WTC11 (cell line): ENCODE results near the gene CIPC. TPM values are rescaled to one million over a fixed set of nuclear protein-coding genes. Genes with fewer than 3 reads are reported as not detected.

ENCODE experiments used
- ATAC-seq: fragments of 200-7000 bp; cut with Tn5 transposase; 2 replicates; pipeline ENCODE4 v1.10.0; 2021; ENCODE audit warnings: mild to moderate bottlenecking, moderate library complexity
- CTCF ChIA-PET: fragments of 300-600 bp; sonication (Branson Sonifier 250); formaldehyde crosslinking; loops from one replicate; lab custom pipeline; 2021; ENCODE audit warnings: antibody characterized with exemption; lab: Charles Lee
- POLR2A ChIA-PET: fragments of 350-600 bp; sonication (Branson Sonifier 250); formaldehyde crosslinking; loops from one replicate; lab custom pipeline; 2021; ENCODE audit warnings: antibody characterized with exemption; lab: Charles Lee
- DNase-seq: peaks from one replicate; pipeline ENCODE4 v3.0.0; 2021; ENCODE audit warnings: low spot score
- H3K27ac Mint-ChIP-seq: 2 replicates; pipeline ENCODE4 v1.8.0; 2021; ENCODE audit warnings: mixed read lengths
- H3K27me3 Mint-ChIP-seq: 2 replicates; pipeline ENCODE4 v1.8.0; 2021; ENCODE audit warnings: low read depth, mild to moderate bottlenecking, moderate library complexity, mixed read lengths
- H3K36me3 Mint-ChIP-seq: 2 replicates; pipeline ENCODE4 v1.8.0; 2021; ENCODE audit warnings: mixed read lengths
- H3K4me1 Mint-ChIP-seq: 2 replicates; pipeline ENCODE4 v1.8.0; 2022; ENCODE audit warnings: mixed read lengths
- H3K4me3 Mint-ChIP-seq: 2 replicates; pipeline ENCODE4 v1.8.0; 2021; ENCODE audit warnings: mild to moderate bottlenecking, moderate library complexity, mixed read lengths
- H3K9me3 Mint-ChIP-seq: 2 replicates; pipeline ENCODE4 v1.8.0; 2021; ENCODE audit warnings: mixed read lengths
- CBFB ChIP-seq: sonication (generic); formaldehyde crosslinking; IDR thresholded peaks from 2 replicates; pipeline ENCODE4 v1.8.1; 2022; ENCODE audit warnings: mild to moderate bottlenecking, low read depth, missing genetic modification reagents
- CTCF ChIP-seq: fragments of 200-600 bp; IDR thresholded peaks from 2 replicates; pipeline ENCODE4 v1.8.0; 2022; ENCODE audit warnings: antibody characterized with exemption
- E2F1 ChIP-seq: sonication (generic); formaldehyde crosslinking; IDR thresholded peaks from 2 replicates; pipeline ENCODE4 v1.8.0; 2022; ENCODE audit warnings: mild to moderate bottlenecking, missing genetic modification reagents
- E2F4 ChIP-seq: sonication (generic); formaldehyde crosslinking; IDR thresholded peaks from 2 replicates; pipeline ENCODE4 v1.8.1; 2022; ENCODE audit warnings: low read depth, mild to moderate bottlenecking, moderate library complexity, missing genetic modification reagents, borderline replicate concordance
- E2F5 ChIP-seq: sonication (generic); formaldehyde crosslinking; IDR thresholded peaks from 2 replicates; pipeline ENCODE4 v1.8.1; 2022; ENCODE audit warnings: mild to moderate bottlenecking, moderate library complexity, missing genetic modification reagents
- ELF4 ChIP-seq: sonication (generic); formaldehyde crosslinking; IDR thresholded peaks from 2 replicates; pipeline ENCODE4 v1.8.1; 2022; ENCODE audit warnings: low read depth, mild to moderate bottlenecking, moderate library complexity, missing genetic modification reagents
- HMGXB4 ChIP-seq: sonication (generic); formaldehyde crosslinking; IDR thresholded peaks from 2 replicates; pipeline ENCODE4 v1.8.1; 2023; ENCODE audit warnings: mild to moderate bottlenecking, moderate library complexity, missing genetic modification reagents
- MAX ChIP-seq: sonication (generic); formaldehyde crosslinking; IDR thresholded peaks from 2 replicates; pipeline ENCODE4 v1.8.0; 2022; ENCODE audit warnings: mild to moderate bottlenecking, missing genetic modification reagents
- MXD4 ChIP-seq: fragments of 250-450 bp; sonication (Bioruptor Pico); IDR thresholded peaks from 2 replicates; pipeline ENCODE4 v1.8.0; 2021; ENCODE audit warnings: mild to moderate bottlenecking, moderate library complexity, borderline replicate concordance
- OVOL2 ChIP-seq: fragments of 250-450 bp; sonication (Bioruptor Pico); IDR thresholded peaks from 2 replicates; pipeline ENCODE4 v1.9.0; 2021; ENCODE audit warnings: mild to moderate bottlenecking, borderline replicate concordance
- PRDM15 ChIP-seq: sonication (generic); formaldehyde crosslinking; IDR thresholded peaks from 2 replicates; pipeline ENCODE4 v1.8.0; 2022; ENCODE audit warnings: missing genetic modification reagents
- PREB ChIP-seq: sonication (generic); formaldehyde crosslinking; IDR thresholded peaks from 2 replicates; pipeline ENCODE4 v1.8.1; 2022; ENCODE audit warnings: mild to moderate bottlenecking, missing genetic modification reagents, moderate library complexity, borderline replicate concordance
- RELA ChIP-seq: sonication (generic); formaldehyde crosslinking; IDR thresholded peaks from 2 replicates; pipeline ENCODE4 v1.8.1; 2022; ENCODE audit warnings: missing genetic modification reagents, mild to moderate bottlenecking, borderline replicate concordance
- TEAD4 ChIP-seq: sonication (generic); formaldehyde crosslinking; IDR thresholded peaks from 2 replicates; pipeline ENCODE4 v1.8.0; 2022; ENCODE audit warnings: mild to moderate bottlenecking, missing genetic modification reagents
- USF1 ChIP-seq: sonication (generic); formaldehyde crosslinking; IDR thresholded peaks from 2 replicates; pipeline ENCODE4 v1.8.0; 2022; ENCODE audit warnings: mild to moderate bottlenecking, missing genetic modification reagents
- ZNF121 ChIP-seq: sonication (generic); formaldehyde crosslinking; IDR thresholded peaks from 2 replicates; pipeline ENCODE4 v1.8.0; 2023; ENCODE audit warnings: missing genetic modification reagents
- ZNF281 ChIP-seq: sonication (generic); formaldehyde crosslinking; IDR thresholded peaks from 2 replicates; pipeline ENCODE4 v1.8.0; 2023; ENCODE audit warnings: mild to moderate bottlenecking, missing genetic modification reagents
- total RNA-seq: library from RNA; stranded (reverse); gene quantifications from 3 replicates; pipeline ENCODE4 v1.2.3, GENCODE V29; 2021

CIPC gene
- total RNA-seq, 1 experiment from 2014 or later: 25.4 TPM

- peak; percentile 49 for TF ChIP-seq HMGXB4 (CRISPR knock-in tag)
- peak; percentile 94 for TF ChIP-seq CTCF
- TF ChIP-seq ZNF281 (CRISPR knock-in tag): no peak
- no peak for TF ChIP-seq E2F5 (CRISPR knock-in tag)
- TF ChIP-seq PREB: no peak
- 0 out of 2 replicates have a peak, but pooled peaks have one; percentile 42 for TF ChIP-seq MAX (CRISPR knock-in tag)
- no peak for TF ChIP-seq ELF4 (CRISPR knock-in tag)
- TF ChIP-seq CBFB: no peak
Observed at GRCh38 chr14:77053046-77053841, 44.8 kb upstream of the CIPC start (continued).

GRCh38 chr14:77055306-77055705 is 42.8 kb upstream of the CIPC start:
- ChIA-PET POLR2A (no interaction called here), CTCF (interaction anchor here (1.1 to 1.7 kb wide), 2 partner anchors 13 to 179 kb away, joined by 4 to 6 read pairs; no protein-coding TSS in a partner anchor)
- no peak for DNase-seq
- H3K4me3 Mint-ChIP-seq: no peak overlapping the region
- no peak for ATAC-seq
- H3K27ac Mint-ChIP-seq: no peak overlapping the region
- H3K4me1 Mint-ChIP-seq: peaks cover 24% of the 10 kb centered on the region
- H3K27me3 Mint-ChIP-seq: no peaks in the 10 kb centered on the region
- H3K36me3 Mint-ChIP-seq: peaks cover 10% of the 10 kb centered on the region
- peaks cover 10% of the 10 kb centered on the region for H3K9me3 Mint-ChIP-seq
- TF ChIP-seq OVOL2 (CRISPR knock-in tag) (no peak), E2F4 (CRISPR knock-in tag) (no peak), RELA (no peak), MXD4 (CRISPR knock-in tag) (no peak), TEAD4 (CRISPR knock-in tag) (no peak), E2F1 (CRISPR knock-in tag) (no peak), USF1 (CRISPR knock-in tag) (no peak), ZNF121 (CRISPR knock-in tag) (no peak), PRDM15 (CRISPR knock-in tag) (no peak)
